DMS53 treated with DMSO at 0.1 percent for 48 hours (cell line): ENCODE results near the gene MIP.
"Not testable (repeated sequence)": the region's sequence is repeated elsewhere in the genome, so short reads cannot be mapped to it uniquely, and the experiment has no call there.

Source experiments
- DNase-seq: peaks from one replicate; lab custom pipeline; 2025; ENCODE audit not compliant: unreplicated experiment; lab: John Stamatoyannopoulos, UW

The MIP gene

DNA sequence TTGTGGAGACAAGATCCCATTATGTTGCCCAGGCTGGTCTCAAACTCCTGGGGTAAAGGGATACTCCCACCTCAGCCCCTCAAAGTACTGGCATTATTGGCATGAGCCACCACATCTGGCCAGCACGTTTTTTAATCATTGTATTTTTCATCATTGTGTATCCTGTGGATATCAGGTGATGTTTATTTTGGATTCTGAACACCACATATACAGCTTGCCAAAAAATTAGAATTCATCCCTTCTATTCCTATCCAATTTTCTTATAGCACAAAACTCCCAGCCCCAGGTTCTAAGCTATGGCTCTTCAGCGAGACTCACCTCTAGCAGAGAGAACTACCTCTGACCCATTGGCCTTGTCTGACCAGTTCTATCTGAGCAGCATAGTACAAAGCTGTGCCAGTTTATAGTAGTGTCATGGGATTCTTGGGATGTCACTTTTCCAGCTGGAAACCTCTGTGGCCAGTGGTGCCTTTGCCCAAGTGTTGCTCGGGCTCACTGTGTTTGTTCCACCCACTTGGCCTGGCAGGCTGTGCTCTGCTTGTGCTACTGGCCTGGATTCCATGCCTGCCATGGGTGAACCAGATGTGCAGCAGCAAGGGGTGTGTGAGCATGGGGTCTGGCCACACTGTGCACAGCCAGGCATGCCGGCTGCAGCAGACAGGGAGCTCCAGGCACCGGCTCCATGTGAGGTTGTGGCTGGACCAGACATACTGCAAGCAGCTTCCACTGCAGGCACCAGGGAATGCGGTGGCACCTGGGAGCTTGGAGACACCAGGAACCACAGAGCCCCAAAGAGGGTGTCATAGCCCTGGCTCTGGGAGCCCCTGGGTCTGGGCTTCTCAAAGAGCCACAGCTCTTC is 42.4 kb downstream of the MIP start:
- no peak for DNase-seq

DNA sequence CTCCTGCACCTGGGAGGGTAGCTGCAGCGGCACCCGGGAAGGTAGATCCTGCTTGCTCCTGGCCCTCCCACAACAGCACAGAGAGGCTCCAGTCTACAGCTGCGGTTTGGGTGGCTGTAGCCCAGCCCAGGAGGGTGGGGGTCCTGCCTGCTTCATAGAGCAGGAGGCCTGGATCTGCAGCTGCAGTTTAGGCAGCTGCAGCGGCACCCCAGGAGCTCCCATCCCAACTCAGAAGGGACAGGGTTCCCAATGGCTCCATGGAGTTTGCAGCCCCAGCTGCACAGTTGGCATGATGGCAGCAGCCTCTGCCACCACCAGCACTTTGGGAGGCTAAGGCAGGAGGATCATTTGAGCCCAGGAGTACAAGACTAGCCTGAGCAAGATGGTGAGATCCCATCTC is 43.7 kb downstream of the MIP start:
- no peak for DNase-seq

DNA sequence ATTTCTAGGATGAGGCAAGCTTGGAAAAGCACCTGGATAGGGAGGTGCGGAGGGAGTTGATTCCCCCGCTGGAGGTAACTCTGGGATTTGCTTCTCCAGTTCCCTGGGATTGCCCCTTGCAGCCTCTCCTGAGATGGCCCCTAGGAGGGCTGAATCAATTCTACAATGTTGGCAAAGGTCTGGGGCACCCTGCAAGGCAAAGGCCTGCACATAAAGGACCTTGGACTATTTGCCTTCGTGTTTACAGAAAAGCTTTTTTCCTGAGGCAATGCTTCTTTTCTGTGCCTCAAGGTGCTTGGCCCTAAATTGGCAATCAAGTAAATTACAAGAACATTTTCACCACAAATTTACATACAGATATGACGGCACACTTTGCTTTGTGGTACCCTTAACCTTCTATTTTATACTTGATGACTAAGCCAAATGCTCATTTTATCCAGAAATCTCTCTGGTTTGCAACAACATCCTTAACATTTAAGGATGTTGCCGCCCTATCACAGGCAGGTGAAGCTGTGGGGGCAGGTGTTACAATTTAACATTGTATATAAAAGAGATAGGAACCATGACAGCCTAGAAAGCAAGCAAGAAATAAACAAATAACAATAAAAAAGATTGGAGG is 45.5 kb downstream of the MIP start:
- DNase-seq: no peak

DNA sequence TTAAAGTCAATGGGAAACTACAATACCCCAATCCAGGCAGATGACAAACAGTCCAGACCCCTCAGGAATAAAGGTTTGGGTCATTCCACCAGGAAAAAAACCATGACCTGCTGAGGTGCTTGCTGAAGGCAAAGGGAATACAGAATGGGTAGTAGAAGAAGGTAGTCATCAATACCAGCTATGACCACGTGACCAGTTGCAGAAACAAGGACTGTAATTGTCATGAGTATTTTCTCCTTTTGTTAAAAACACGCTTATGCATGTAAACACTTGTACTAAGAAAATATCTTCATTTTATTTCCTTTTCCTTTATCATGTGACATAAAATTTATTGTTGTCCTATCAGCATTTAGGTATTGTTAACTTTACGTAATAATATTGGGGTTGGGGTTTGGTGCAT is 50.2 kb downstream of the MIP start:
- DNase-seq: not testable (repeated sequence)

DNA sequence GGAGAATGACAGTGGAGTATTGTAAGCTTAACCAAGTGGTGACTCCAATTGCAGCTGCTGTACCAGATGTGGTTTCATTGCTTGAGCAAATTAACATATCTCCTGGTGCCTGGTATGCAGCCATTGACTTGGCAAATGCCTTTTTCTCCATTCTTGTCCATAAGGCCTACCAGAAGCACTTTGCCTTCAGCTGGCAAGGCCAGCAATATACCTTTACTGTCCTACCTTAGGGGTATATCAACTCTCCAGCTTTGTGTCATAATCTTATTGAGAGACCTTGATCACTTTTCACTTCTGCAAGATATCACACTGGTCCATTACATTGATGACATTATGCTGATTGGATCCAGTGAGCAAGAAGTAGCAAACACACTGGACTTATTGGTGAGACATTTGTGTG is 52.8 kb downstream of the MIP start:
- DNase-seq: not testable (repeated sequence)

DNA sequence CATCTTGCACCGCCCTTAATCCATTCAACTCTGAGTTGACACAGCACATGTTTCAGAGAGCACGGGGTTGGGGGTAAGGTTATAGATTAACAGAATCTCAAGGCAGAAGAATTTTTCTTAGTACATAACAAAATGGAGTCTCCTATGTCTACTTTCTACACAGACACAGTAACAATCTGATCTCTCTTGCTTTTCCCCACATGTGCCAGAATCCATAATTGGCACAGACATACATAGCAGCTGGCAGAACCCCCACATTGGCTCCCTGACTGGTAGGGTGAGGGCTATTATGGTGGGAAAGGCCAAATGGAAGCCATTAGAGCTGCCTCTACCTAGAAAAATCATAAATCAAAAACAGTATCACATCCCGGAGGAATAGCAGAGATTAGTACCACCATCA is 53.3 kb downstream of the MIP start:
- not testable (repeated sequence) for DNase-seq
